ENCODE measurements around the gene CFC1. TPM values are rescaled to one million over a fixed set of nuclear protein-coding genes. Genes with fewer than 3 reads are reported as not detected.
"Not testable (repeated sequence)": the region's sequence is repeated elsewhere in the genome, so short reads cannot be mapped to it uniquely, and the experiment has no call there.

CFC1 gene
- polyA plus RNA-seq, 5 donors, result 4.4 to 11.2 (median 7.9) TPM

GRCh38 chr2:130588688-130589458 is 10.5 kb downstream of the CFC1 start:
- not testable (repeated sequence) for DNase-seq

GRCh38 chr2:130584726-130585125 is 14.6 kb downstream of the CFC1 start:
- DNase-seq, result not testable (repeated sequence)

GRCh38 chr2:130583582-130583981 is 15.8 kb downstream of the CFC1 start:
- not testable (repeated sequence) for DNase-seq

- DNase-seq, result not testable (repeated sequence)
Observed at GRCh38 chr2:130582970-130583369, 16.4 kb downstream of the CFC1 start.

DNA sequence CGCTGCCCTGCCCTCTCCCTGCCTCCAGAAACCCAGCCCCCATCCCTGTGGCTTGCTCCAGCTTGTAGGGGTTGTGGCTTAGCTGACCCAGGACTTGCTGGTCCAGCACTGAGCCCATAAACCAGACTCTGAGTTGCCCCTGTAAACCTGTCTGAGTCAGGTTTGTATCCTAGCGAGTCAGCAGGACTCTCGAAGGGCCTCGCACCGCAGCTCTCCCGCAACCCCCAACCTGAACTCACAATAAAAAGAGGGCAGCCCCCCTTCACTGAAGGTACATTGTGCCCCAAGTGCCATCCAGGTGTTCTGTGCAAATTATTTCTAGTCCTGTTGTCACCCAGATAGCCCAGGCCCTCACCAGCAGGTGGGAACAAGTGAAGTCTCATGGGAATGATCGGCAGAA is 17.9 kb downstream of the CFC1 start:
- not testable (repeated sequence) for DNase-seq

DNA sequence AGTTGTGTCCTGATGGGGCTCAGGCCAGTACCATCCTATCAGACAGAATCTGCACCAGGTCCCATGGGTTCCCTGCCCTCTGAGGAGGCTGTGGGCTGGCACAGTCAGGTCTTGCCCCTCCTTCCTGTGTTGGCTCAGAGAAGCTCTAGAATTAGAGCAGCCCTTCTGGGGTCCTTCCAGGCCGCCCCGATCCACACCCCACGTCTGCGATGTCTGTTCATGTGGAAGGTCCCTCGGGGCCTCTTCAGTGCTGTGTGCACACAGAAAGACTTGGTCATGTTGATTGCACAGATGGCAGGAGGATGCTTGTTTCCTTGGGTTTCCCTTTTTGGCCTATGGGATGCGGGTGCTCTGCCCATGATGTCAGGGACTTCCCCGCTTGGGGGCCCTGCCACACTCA is 20.3 kb downstream of the CFC1 start:
- not testable (repeated sequence) for DNase-seq

DNA sequence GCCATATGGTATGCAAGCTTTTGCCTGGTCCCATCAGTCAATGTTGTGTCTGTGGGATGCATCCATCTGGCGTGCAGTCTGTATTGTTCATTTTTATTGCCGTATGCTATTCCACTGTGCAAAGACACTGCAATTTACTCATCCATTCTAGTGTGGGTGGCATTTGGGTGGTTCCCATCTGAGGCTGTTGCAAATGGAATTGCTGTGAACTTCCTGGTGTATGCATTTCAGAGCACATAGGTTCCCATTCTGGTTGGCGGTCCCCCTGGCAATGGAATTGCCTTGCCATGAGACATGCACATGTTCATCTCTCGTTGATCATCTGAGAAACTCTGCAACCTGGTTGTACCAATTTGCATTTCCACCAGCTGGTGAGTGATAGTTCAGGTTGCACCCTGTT is 21.8 kb downstream of the CFC1 start:
- DNase-seq, result not testable (repeated sequence)

DNA sequence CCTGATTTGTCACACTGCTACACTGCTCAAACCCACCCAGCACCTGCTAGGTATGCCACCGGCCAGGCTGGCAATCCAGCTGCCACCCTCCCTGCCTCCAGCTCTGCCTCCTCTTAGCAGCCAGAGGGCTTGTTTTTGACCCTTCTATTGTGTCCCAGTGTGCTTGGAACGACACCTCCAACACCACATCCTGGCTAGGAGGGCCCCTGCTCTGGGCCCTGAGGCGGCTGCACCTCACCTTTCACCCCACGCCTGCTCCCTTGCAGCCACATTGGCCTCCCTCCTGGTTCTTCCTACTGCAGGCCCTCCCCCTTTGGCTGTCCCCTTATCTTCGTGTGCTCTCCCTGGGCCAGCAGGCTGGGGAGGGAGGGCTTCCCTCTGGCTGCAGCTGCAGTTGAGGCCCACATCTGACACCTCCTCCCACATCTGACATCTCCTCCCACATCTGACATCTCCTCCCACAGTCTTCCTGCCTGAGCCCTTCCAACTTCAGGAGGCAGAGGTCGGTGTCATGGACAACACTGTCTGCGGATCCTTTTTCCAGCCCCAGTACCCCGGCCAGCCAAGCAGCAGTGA is 23.1 kb downstream of the CFC1 start:
- DNase-seq, result not testable (repeated sequence)

DNA sequence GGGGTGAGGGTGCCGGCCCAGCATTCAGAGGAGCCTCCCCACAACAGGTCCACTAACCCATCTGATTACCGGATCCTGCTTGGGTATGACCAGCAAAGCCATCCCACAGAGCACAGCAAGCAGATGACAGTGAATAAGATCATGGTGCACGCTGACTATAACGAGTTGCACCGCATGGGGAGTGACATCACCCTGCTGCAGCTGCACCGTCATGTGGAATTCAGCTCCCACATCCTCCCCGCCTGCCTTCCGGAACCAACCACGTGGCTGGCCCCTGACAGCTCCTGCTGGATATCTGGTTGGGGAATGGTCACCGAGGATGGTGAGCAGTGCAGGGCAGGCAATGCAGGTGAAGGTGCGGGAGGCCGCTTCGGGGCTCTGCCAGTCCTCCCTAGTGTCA is 25.1 kb downstream of the CFC1 start:
- DNase-seq, result not testable (repeated sequence)

- not testable (repeated sequence) for DNase-seq
Observed at GRCh38 chr2:130571929-130572328, 27.4 kb downstream of the CFC1 start.

GRCh38 chr2:130566165-130566564 is 33.2 kb downstream of the CFC1 start:
- DNase-seq, result not testable (repeated sequence)

GRCh38 chr2:130556441-130556840 is 42.9 kb downstream of the CFC1 start:
- DNase-seq, result not testable (repeated sequence)

GRCh38 chr2:130554178-130554577 is 45.2 kb downstream of the CFC1 start:
- not testable (repeated sequence) for DNase-seq

DNA sequence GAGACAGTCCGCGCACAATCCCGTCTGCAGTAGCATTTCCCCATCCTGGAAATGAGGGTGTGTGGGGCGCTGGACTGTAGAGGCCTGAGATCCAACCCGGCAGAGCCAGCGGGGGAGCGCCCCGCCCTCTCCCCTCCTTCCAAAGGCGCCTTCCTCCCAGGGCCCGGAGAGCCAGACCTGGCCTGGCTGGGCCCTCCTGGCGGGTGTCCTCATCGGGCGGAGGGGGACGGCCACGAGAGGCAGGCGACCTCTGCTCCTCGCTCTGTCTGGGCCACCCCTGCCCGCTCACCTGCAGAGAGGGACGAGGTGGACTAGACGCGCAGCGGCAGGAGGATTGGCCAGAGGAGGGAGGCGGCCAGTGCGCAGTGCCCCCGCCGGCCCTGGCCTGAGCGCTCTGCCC is 49.9 kb downstream of the CFC1 start:
- DNase-seq, result not testable (repeated sequence)

DNA sequence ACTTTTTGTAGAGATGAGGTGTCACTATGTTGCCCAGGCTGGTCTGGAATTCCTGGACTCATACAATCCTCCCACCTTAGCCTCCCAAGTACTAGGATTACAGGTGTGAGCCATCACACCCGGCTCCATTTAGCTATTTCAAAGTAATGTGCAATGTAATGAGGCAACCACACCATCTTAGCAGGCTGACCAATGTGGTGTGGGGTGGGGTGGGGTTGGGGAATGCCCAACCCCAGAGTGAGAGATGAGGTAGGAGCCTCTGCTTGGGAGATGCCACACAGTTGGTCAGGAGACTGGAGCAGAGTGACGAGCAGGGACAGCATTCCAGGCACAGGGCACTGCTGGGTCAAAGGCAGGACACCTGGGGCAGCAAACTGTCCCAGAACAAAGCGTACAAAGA is 51.0 kb downstream of the CFC1 start:
- DNase-seq, result not testable (repeated sequence)

GRCh38 chr2:130544978-130545377 is 54.4 kb downstream of the CFC1 start:
- DNase-seq, result not testable (repeated sequence)

DNA sequence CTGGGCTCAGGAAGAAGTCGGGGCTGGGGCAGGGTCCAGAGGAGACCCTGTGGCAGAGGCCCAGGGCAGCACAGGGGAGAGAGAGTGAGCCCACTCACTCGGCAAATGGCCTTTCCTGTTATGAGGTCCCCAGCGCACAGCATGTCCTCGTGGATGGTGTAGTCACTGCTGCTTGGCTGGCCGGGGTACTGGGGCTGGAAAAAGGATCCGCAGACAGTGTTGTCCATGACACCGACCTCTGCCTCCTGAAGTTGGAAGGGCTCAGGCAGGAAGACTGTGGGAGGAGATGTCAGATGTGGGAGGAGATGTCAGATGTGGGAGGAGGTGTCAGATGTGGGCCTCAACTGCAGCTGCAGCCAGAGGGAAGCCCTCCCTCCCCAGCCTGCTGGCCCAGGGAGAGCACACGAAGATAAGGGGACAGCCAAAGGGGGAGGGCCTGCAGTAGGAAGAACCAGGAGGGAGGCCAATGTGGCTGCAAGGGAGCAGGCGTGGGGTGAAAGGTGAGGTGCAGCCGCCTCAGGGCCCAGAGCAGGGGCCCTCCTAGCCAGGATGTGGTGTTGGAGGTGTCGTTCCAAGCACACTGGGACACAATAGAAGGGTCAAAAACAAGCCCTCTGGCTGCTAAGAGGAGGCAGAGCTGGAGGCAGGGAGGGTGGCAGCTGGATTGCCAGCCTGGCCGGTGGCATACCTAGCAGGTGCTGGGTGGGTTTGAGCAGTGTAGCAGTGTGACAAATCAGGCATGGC is 55.4 kb downstream of the CFC1 start:
- not testable (repeated sequence) for DNase-seq

DNA sequence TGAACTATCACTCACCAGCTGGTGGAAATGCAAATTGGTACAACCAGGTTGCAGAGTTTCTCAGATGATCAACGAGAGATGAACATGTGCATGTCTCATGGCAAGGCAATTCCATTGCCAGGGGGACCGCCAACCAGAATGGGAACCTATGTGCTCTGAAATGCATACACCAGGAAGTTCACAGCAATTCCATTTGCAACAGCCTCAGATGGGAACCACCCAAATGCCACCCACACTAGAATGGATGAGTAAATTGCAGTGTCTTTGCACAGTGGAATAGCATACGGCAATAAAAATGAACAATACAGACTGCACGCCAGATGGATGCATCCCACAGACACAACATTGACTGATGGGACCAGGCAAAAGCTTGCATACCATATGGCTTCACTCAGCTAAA is 56.6 kb downstream of the CFC1 start:
- DNase-seq, result not testable (repeated sequence)

Data from right lung (tissue), 5 donors.